GM04504 (cell line): Measurements from ENCODE around the gene MXRA7.
"Not testable (repeated sequence)": the region's sequence is repeated elsewhere in the genome, so short reads cannot be mapped to it uniquely, and the experiment has no call there.

Experiments
- DNase-seq: peaks from one replicate; pipeline ENCODE4 v3.0.0-alpha.2; 2012; ENCODE audit warnings: low read depth

The MXRA7 gene

DNA sequence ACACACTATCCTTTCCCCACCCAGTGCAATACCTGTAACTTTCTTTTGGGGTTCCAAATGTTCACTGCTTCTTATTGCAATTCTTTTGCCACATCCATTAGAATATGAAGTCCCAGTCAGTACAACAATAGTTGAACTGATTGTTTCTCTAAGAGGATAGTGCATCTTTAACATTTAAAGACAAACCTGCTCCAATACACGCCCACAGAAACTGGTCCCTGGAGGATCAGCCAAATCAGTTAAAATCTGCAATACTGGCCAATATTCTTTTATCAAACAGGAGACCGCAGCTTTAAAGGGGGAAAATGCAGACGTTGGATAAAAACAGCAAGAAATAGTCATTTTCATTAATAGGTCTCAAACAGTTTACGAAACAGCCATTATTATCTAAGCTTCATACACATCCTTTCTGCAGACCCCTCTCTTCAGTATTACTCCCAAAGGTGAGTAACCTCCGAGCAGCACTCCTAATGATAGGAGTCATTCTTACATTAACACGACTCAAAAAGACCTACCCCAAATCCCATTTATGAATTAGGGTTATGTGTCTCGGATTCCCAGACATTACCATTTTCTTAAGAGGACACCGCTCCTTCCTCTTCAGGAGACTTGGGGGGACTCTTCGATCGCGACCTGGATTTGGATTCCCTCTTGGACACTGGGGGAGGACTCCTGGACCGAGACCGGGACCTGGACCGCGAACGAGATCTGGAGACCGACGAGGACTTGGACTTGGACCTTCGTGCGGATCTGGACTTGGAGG lies 25.0 kb upstream of the MXRA7 start:
- no peak for DNase-seq

DNA sequence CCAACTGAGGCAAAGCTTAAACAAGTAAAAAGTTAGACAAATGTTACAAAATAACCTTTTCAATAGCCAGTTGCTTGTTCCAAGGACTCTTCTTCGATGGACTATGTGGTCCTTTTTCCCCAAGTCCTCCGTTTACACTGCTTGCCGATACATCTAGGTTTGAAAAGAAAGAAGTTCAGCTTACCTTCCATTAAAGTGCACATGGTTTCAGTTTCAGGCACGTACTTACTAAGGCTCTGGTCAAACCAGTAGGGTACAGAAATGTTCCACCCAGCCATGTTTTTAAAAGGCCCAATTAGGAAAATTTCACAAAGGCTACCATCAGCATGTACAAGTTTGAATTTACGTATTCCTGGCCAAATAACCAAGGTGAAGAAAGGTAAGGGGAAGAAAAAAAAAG lies 24.2 kb upstream of the MXRA7 start:
- DNase-seq = no peak

GRCh38 chr17:76734080-76734840 lies 23.5 kb upstream of the MXRA7 start:
- DNase-seq = no peak

DNA sequence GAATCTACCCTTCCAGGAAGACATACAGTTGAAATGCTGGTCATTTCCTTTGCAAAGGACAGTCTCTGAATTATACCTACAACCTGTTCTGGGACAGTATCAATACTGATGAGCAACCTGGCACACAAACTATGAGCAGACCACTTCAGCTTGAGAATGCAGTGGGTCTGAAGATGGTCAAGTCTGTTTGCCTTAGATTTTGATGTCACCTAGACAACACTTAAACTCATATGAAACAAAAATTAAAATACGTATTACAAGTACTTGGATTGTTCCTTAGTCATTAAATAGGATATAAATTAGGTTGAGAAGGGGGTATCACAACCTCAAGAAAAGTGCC lies 22.8 kb upstream of the MXRA7 start:
- DNase-seq = no peak

GRCh38 chr17:76732734-76733617 lies 22.2 kb upstream of the MXRA7 start:
- no peak for DNase-seq

DNA sequence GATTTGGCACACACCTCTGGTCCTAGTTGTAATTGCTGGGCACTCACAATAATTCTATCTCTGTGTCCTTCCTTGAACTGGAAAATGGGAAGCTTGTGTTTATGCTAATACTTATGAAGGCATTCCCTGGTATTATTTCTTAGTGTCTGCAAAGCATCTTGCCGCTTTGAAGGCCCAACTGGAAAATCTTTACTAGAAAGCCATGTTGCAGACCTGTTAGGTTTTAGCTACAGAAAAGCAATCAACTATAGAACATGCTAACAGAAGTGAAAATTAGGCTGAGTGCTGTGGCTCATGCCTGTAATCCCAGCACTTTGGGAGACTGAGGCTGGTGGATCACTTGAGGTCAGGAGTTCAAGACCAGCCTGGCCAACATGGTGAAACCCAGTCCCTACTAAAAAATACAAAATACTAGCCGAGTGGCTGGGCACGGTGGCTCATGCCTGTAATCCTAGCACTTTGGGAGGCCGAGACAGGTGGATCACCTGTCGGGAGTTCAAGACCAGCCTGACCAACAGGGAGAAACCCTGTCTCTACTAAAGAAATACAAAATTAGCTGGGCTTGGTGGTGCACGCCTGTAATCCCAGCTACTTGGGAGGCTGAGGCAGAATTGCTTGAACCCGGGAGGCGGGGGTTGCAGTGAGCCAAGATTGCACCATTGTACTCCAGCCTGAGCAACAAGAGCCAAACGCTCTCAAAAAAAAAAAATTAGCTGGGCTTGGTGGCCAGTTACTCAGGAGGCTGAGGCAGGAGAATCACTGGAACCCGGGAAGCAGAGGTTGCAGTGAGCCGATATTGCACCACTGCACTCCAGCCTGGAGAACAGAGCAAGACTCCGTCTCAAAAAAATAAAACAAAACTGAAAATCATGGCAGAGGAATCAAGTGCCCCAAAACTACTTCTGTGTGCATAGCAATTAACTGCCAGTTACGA lies 21.3 kb upstream of the MXRA7 start:
- DNase-seq = not testable (repeated sequence)

GRCh38 chr17:76727745-76728456 lies 17.1 kb upstream of the MXRA7 start:
- DNase-seq = no peak

- DNase-seq = no peak
Observed at GRCh38 chr17:76726776-76727718, 16.3 kb upstream of the MXRA7 start, which contains the start of gene METTL23. Gene METTL23, plus strand, starts transcription at chr17:76726839. Its CDS starts 2,872 bp downstream, at chr17:76729711.

DNA sequence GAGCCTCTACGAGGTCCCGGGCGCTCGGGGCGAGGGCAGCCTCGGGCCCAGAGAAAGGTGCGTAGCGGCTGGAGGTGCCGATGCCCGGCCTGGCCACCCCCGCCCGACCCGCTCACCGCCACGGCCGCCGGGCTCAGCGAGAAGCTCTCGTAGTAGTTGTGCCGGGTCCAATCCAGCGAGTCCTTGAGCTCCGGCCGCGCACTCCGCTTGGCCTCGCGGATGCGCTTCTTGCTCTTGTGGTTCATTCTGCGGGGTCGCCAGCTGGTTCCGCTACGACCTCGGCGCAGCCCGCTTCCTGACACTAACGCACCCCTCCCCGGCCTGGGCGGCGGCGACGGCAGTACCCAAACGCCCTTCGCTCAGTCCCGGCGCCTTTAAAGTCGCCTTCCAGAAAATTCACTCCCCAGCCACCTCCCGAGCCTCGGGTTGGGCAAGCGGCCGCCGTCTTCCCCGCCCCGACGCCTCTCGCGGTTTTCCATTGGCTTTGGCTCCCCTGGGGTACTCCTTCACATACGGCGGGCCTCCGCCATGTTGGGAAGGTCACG lies 15.5 kb upstream of the MXRA7 start, which contains the start of gene JMJD6:
TSS of gene JMJD6 (minus strand) at position 376 of the 545 bp plus-strand sequence. CDS start at position 245, 131 bp downstream.
- DNase-seq = peak; percentile 93

DNA sequence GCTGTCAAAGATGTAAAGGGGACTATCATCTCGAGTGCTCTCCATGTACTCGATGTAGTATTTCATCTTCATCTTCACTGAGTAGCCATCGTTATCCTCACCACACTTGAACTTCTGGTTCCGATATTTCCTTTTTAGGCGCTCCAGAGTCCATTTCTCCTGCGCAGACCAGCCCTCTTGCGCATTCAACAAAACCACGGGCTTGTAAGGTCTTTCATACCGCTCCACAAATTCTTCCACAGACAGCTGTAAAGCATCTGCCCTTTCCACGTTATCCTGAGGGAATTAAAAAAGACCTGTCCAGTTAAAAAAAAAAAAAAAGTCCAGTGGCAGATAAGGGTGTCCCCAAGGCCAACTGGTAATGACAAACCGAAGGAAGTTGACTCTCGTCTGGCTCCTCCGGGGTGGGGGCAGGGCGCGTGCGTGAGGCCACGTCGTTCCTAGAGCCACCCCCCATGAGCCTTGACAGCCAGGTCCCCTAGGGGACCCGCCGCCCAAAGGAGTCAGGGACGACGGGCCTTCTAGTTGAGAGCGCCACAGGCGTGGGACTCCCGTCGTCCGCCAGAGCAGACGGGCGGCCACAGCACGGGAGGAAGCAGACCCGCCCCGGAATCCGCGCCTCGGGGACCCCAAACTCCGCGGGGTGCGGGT lies 14.9 kb upstream of the MXRA7 start:
- DNase-seq = no peak

DNA sequence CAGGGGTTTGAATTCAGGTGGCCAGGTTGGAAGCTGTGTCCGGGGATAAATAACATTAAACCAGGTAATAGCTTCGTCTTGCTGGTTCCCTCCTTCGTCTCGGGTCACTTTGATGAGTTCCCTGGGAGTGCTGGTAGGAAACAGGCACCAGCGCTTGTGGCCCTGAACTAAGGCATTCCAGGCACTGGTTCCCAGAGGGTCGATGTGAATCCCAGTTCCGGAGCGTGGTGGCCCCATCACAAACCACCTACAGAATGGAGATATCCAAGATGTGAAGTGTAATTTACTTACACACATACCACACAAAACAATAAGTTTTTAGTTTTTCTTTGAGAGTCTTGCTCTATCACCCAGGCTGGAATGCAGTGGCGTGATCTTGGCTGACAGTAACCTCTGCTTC lies 13.0 kb upstream of the MXRA7 start:
- no peak for DNase-seq

DNA sequence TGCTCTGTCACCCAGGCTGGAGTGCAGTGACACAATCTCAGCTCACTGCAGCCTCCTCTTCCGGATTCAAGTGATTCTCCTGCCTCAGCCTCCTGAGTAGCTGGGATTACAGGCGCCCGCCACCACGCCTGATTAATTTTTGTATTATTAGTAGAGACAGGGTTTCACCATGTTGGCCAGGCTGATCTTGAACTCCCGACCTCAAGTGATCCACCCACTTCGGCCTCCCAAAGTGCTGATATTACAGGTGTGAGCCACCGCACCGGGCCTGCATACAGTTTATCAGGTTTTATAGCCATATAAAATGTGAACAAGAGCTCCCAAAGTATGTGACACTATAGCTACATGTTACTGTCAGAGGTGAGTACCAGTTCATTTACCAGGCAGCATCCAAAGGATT lies 12.2 kb upstream of the MXRA7 start:
- not testable (repeated sequence) for DNase-seq

GRCh38 chr17:76722279-76722678 lies 11.5 kb upstream of the MXRA7 start:
- DNase-seq = no peak

DNA sequence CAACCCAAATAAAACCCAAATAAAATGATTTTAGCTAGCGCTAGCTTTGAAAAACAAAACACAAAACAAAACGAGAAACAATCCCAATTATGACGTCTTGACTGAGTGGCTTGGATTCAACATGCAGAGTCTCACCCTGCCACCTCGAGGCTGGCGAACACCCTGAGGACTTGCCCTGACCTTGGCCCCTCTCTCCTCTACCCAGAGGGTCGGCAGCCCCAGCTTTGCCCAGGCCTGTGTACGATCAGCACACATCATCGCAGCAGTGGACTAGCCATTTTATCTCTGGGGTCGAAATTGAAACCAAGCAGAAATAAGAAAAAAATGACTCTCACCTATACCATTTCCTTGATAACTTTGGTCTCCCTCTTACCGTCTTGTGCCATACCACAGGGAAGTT lies 10.7 kb upstream of the MXRA7 start:
- no peak for DNase-seq

DNA sequence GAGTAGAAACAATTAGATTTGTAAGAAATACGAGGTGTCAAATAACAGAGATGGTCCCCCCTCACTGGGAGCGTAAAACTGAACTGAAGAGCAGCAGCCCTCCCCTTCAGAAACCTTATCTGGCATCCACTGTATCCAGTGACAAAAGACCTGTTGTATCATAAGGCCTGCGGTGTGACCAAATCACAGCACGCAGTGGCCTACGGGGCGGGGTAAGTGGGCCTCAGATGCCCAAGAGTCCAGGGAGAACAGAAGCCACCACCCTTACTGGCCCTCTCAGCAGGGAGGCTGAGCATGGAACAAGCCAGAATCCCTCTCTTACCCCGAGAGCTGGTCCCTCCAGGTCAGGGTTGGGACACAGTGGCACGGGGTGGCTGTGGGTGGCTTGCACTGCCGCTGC lies 10.2 kb upstream of the MXRA7 start:
- no peak for DNase-seq

GRCh38 chr17:76720211-76720610 lies 9.4 kb upstream of the MXRA7 start:
- DNase-seq = no peak

DNA sequence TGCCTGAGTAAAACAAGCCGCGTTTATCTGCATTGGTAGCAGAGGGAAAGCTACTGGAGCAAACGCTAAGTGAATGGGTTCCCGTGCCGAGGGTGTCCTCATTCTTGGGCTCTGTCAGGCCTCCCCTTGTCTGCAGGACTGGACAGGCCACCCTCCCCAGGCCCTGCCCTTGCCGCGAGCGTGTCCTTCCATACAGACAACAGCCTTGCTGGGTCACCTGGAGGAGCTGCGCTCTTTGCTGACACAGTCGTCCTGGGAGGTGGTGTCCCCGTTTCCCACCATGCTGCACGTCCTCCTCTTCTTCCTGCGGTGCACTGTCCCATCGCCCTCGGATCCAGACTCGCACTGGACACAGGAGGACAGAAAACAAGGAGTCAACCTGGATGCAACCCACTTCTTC lies 7.8 kb upstream of the MXRA7 start:
- DNase-seq = no peak

GRCh38 chr17:76716839-76717215 lies 6.1 kb upstream of the MXRA7 start:
- DNase-seq = peak; percentile 80
